PC-3 (cell line): Measurements from ENCODE around the gene CHD1. TPM values are rescaled to one million over a fixed set of nuclear protein-coding genes. Genes with fewer than 3 reads are reported as not detected.

Source experiments
- ATAC-seq: fragments of 200-7000 bp; cut with Tn5 transposase; 2 replicates; pipeline ENCODE4 v1.9.1; 2020; ENCODE audit warnings: mild to moderate bottlenecking, moderate library complexity
- Bru-seq: library from RNA; stranded (reverse); fragments of 400-500 nt; gene quantifications from one replicate; lab custom pipeline; 2021; lab: Mats Ljungman, UMichigan
- BruChase-seq, 2 experiments: library from RNA; stranded (reverse); fragments of 400-500 nt; gene quantifications; one replicate each; lab custom pipeline; 2021; lab: Mats Ljungman, UMichigan
- BruUV-seq: library from RNA; stranded (reverse); fragments of 400-500 nt; replicated peaks from 2 replicates; lab custom pipeline; 2021; lab: Mats Ljungman, UMichigan
- CTCF ChIA-PET: fragments of 300-600 bp; sonication (Branson Sonifier 250); formaldehyde crosslinking; loops from one replicate; lab custom pipeline; 2022; ENCODE audit warnings: antibody characterized with exemption; lab: Charles Lee
- POLR2A ChIA-PET: fragments of 300-600 bp; sonication (Branson Sonifier 250); formaldehyde crosslinking; loops from one replicate; lab custom pipeline; 2022; ENCODE audit warnings: antibody characterized with exemption; ENCODE audit not compliant: unreplicated experiment; lab: Charles Lee
- DNase-seq: peaks from one replicate; pipeline ENCODE4 v3.0.0-alpha.2; 2015
- H2AFZ ChIP-seq: fragments of 300-600 bp; sonication (generic); 2 replicates; pipeline ENCODE4 v1.6.0; 2016; ENCODE audit warnings: antibody characterized with exemption, low read length
- H3F3A ChIP-seq: fragments of 300-600 bp; sonication (generic); one replicate; pipeline ENCODE4 v1.6.0; 2017; ENCODE audit warnings: antibody characterized with exemption, low read length, control low read depth, mild to moderate bottlenecking; ENCODE audit not compliant: unreplicated experiment
- H3K27ac ChIP-seq: fragments of 300-600 bp; sonication (generic); 2 replicates; pipeline ENCODE4 v1.5.1; 2016; ENCODE audit warnings: mild to moderate bottlenecking, low read length
- H3K27me3 ChIP-seq: fragments of 300-600 bp; sonication (generic); 2 replicates; pipeline ENCODE4 v1.6.1; 2016; ENCODE audit warnings: low read length, mixed read lengths
- H3K36me3 ChIP-seq: fragments of 300-600 bp; sonication (generic); 2 replicates; pipeline ENCODE4 v1.6.1; 2016; ENCODE audit warnings: low read depth, mixed run types, low read length, mixed read lengths
- H3K4me1 ChIP-seq: fragments of 300-600 bp; sonication (generic); 2 replicates; pipeline ENCODE4 v1.5.1; 2016; ENCODE audit warnings: low read length; ENCODE audit not compliant: insufficient read depth
- H3K4me2 ChIP-seq: fragments of 300-600 bp; sonication (generic); 2 replicates; pipeline ENCODE4 v1.6.0; 2016; ENCODE audit warnings: low read length
- H3K4me3 ChIP-seq: fragments of 300-600 bp; sonication (generic); 2 replicates; pipeline ENCODE4 v1.5.1; 2016; ENCODE audit warnings: mild to moderate bottlenecking, low read length, mixed read lengths
- H3K79me2 ChIP-seq: fragments of 300-600 bp; sonication (generic); 2 replicates; pipeline ENCODE4 v1.6.1; 2017; ENCODE audit warnings: low read length, mixed read lengths
- H3K9ac ChIP-seq: fragments of 300-600 bp; sonication (generic); 2 replicates; pipeline ENCODE4 v1.6.0; 2016; ENCODE audit warnings: mild to moderate bottlenecking, low read length
- H3K9me2 ChIP-seq: fragments of 300-600 bp; sonication (generic); replicated peaks from 2 replicates; pipeline ENCODE4 v1.6.1; 2016; ENCODE audit warnings: mixed run types, low read length, mixed read lengths
- H3K9me3 ChIP-seq: fragments of 300-600 bp; sonication (generic); 2 replicates; pipeline ENCODE4 v1.6.1; 2016; ENCODE audit warnings: low read length, mixed read lengths
- H4K20me1 ChIP-seq: fragments of 300-600 bp; sonication (generic); 2 replicates; pipeline ENCODE4 v1.6.1; 2016; ENCODE audit warnings: low read length, mixed read lengths
- CTCF ChIP-seq: fragments of 300-600 bp; sonication (generic); conservative IDR thresholded peaks from 2 replicates; pipeline ENCODE4 v1.5.1; 2017; ENCODE audit warnings: antibody characterized with exemption, low read depth, mild to moderate bottlenecking, low read length
- EZH2 ChIP-seq: fragments of 300-600 bp; sonication (generic); IDR thresholded peaks from one replicate; pipeline ENCODE4 v1.6.1; 2017; ENCODE audit warnings: antibody characterized with exemption, mild to moderate bottlenecking, low read length; ENCODE audit not compliant: unreplicated experiment
- EZH2phosphoT487 ChIP-seq: fragments of 300-600 bp; sonication (generic); IDR thresholded peaks from 2 replicates; pipeline ENCODE4 v1.6.1; 2018; ENCODE audit warnings: mild to moderate bottlenecking, antibody characterized with exemption, low read length, borderline replicate concordance
- intact Hi-C: fragments of 100-400 bp; cut with micrococcal nuclease; formaldehyde crosslinking; loops from 2 replicates; pipeline ENCODE4 v1.9.0; 2023
- long read RNA-seq: library from polyadenylated mRNA; unstranded; transcript quantifications from one replicate; pipeline ENCODE4 v2.0.0, GENCODE V29; 2021; ENCODE audit not compliant: unreplicated experiment
- total RNA-seq: library from RNA; depleted of rRNA; stranded (reverse); fragments of >200 nt; gene quantifications from 2 replicates; pipeline ENCODE4 v1.2.3, GENCODE V29; 2014; rRNA removed

The CHD1 gene
- total RNA-seq (45.9 and 52.3 TPM in 2 replicates), Bru-seq, nascent RNA (percentile 92 among the genes with signal in this experiment), BruChase-seq, experiment 1, labeled RNA remaining after a 6-hour chase (percentile 93 among the genes with signal in this experiment), BruChase-seq, experiment 2, labeled RNA remaining after a 2-hour chase (percentile 94 among the genes with signal in this experiment)
- long read RNA-seq, full-length matches to known transcripts = 7 of 114 reads
- long read RNA-seq, partial matches to known transcripts = 88 of 114 reads
- long read RNA-seq, other reads (novel, unspliced or antisense) = 19 of 114 reads

GRCh38 chr5:98928873-98929709 is at the start of gene CHD1:
CHD1 (minus strand) TSS chr5:98929007; CDS start chr5:98926386, 2,621 bp downstream.
- peak within 1 kb of the TSS; percentile 98 for H3K4me3 ChIP-seq
- H2AFZ ChIP-seq = peak within 1 kb of the TSS; percentile 90
- intact Hi-C loops = loop anchor here (1.0 kb wide), 1 partner anchor 103 kb away; no protein-coding TSS in a partner anchor
- H3K9me2 ChIP-seq = no peaks in the 10 kb centered on the region
- no peaks in the 10 kb centered on the region for H3K27me3 ChIP-seq
- TSS peak; percentile 62 for BruUV-seq
- ChIA-PET POLR2A (interaction anchor here (0.6 to 0.7 kb wide), 4 partner anchors 91 to 1144 kb away, joined by 3 to 6 read pairs (median 3); no protein-coding TSS in a partner anchor), CTCF (interaction anchor here (0.6 to 1.0 kb wide), 2 partner anchors 103 to 130 kb away, joined by 4 to 9 read pairs; no protein-coding TSS in a partner anchor)
- no peaks in the 10 kb centered on the region for H3K9me3 ChIP-seq
- ATAC-seq (peak; percentile 67), DNase-seq (peak; percentile 99)
- peaks cover 71% of the 10 kb centered on the region for H3K79me2 ChIP-seq
- peak within 1 kb of the TSS; percentile 99 for H3K27ac ChIP-seq
- peak within 1 kb of the TSS; percentile 97 for H3K4me2 ChIP-seq
- H4K20me1 ChIP-seq = peaks cover 35% of the 10 kb centered on the region
- H3F3A ChIP-seq = no peaks in the 10 kb centered on the region
- H3K36me3 ChIP-seq = peaks cover 20% of the 10 kb centered on the region
- TF ChIP-seq EZH2phosphoT487 (no peak), EZH2 (no peak), CTCF (no peak)
- H3K9ac ChIP-seq = peak within 1 kb of the TSS; percentile 100
- peaks cover 21% of the 10 kb centered on the region for H3K4me1 ChIP-seq

GRCh38 chr5:98978528-98978927 is 49.7 kb upstream of the CHD1 start:
- no peak overlapping the region for H2AFZ ChIP-seq
- no peak overlapping the region for H3K9ac ChIP-seq
- POLR2A ChIA-PET = no interaction called here
- peaks cover 29% of the 10 kb centered on the region for H3K4me1 ChIP-seq
- CTCF ChIA-PET = interaction anchor here (0.7 kb wide), 1 partner anchor 12 kb away, joined by 10 read pairs; no protein-coding TSS in a partner anchor
- BruUV-seq = no TSS peak
- intact Hi-C loops = no loop called here
- no peaks in the 10 kb centered on the region for H3K36me3 ChIP-seq
- no peaks in the 10 kb centered on the region for H3K79me2 ChIP-seq
- no peaks in the 10 kb centered on the region for H3F3A ChIP-seq
- H3K4me2 ChIP-seq = no peak overlapping the region
- H3K9me2 ChIP-seq = no peaks in the 10 kb centered on the region
- no peak overlapping the region for H3K4me3 ChIP-seq
- no peaks in the 10 kb centered on the region for H3K27me3 ChIP-seq
- no peaks in the 10 kb centered on the region for H4K20me1 ChIP-seq
- DNase-seq (no peak), ATAC-seq (no peak)
- no peaks in the 10 kb centered on the region for H3K9me3 ChIP-seq
- no peak overlapping the region for H3K27ac ChIP-seq
- TF ChIP-seq CTCF (no peak), EZH2 (no peak), EZH2phosphoT487 (no peak)
